Fibroblast of skin of abdomen (primary cell): ENCODE measurements around the gene ING3.
"Not testable (repeated sequence)": the region's sequence is repeated elsewhere in the genome, so short reads cannot be mapped to it uniquely, and the experiment has no call there.

Experiments used
- DNase-seq: peaks from one replicate; pipeline ENCODE4 v3.0.0-alpha.2; 2013

Gene ING3

DNA sequence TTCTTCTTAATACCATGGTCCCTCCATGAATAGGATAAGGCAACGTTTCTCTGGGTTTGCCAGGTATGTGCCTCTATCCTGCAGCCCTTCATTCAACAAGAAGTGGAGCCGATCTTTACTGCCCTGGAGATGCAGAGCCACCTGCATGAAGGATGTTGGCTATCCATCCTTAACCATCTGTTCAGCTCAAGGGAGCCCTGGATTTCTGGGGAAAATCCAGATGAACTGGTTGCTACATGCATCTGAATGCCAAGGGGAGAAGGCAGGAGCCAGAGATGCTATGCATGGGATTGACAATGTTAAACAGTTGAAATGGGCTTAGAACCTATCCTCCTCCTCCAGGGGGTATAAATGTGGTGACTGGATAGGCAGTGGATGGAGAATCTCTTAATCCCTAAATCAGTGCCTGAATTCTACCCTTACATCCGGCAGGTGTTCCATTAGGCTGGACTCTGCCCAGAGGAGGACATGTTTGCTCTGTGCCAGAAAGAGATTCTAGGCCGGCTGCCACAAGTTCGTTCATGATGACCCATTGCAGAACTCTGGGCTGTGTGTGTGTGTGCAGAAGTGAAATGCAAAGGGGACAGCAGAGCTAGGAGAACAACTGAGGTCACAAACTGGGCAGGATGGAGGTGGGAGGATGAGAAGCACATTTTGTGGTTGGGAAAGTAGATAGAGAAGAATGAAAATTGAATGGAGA is 53.6 kb downstream of the ING3 start:
- DNase-seq: no peak

DNA sequence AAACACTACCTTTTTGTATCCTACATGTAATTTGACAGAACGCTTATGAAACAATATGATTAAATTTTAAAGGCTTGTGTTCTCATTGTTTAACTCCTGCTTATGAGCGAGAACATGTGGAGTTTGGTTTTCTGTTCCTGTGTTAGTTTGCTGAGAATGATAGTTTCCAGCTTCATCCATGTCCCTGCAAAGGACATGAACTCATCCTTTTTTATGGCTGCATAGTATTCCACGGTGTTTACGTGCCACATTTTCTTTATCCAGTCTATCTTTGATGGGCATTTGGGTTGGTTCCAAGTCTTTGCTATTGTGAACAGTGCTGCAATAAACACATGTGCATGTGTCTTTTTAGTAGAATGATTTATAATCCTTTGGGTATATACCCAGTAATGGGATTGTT is 54.5 kb downstream of the ING3 start:
- DNase-seq: not testable (repeated sequence)

DNA sequence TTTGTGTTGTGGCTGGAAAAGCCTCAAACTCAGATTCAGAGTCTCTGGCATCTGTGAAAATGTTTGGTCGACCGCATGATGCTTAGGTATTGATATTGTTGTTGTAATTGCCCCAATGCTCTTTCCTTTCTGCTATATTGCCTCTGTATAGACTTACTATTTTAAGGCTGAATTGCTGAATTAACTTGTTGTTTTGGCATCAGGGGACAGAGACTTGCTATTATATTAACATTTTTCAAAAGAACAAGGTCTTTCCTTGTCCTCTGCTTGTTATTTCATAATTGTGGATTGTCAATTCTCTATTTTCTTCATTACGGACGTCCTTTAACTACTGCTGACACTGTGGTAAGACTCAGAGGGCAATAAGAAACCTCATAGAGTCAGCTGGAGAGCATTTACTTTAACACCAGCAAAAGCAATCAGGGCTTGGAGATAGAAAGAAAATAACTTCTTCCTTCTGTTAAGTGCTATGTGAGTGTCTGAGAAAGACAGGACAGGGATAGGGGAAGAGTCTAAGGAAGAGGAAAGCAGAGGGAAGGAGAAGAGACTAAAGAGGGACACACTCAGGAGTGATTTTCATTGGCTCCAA is 55.5 kb downstream of the ING3 start:
- DNase-seq: no peak

DNA sequence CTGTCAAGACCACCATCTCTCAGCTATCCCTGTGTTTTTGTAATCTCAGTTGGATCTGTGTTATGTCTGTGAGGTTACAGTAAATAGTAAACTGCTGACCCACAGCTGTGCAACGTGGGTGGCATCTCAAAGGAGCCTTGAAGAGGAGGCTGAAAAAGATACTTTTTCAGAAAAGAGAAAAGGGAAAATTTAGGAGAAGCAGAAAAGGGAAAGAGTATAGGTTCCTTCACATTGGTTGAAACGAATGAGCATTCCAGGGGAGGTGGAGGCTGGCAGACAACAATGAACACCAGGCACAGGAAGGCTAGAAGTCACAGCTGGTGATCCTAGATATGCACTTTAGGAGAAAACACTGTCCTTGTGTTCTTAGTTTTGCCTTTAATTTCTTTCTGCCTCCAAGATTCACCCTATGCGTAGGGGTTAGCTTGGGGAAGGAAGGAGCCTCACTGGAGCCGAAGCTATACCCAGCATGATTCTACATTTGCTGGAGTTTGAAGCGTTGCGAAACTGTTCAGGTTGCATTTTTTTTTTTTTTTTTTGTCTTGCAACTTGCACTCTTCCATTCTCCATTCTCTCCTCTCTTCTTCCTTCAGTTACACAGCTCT is 56.2 kb downstream of the ING3 start:
- no peak for DNase-seq

DNA sequence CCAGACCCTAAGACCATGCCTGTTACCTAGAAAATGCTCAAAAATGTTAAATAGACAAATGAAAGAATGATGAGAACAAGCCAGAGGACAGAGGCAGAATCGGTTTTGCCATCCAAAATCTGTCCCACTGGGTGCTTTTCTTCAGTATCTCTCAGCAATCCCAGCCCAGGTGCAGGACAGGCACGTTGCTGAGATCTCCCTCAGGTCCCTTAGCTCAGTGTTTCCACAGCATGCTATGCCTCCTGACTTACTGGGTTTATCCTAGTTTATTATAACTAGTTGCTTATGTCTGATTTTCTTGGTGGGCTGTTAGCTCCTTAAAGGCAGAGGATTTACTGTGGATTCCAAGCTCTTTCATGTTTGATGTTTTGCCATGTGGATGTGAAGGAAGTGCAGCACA is 58.2 kb downstream of the ING3 start:
- no peak for DNase-seq

DNA sequence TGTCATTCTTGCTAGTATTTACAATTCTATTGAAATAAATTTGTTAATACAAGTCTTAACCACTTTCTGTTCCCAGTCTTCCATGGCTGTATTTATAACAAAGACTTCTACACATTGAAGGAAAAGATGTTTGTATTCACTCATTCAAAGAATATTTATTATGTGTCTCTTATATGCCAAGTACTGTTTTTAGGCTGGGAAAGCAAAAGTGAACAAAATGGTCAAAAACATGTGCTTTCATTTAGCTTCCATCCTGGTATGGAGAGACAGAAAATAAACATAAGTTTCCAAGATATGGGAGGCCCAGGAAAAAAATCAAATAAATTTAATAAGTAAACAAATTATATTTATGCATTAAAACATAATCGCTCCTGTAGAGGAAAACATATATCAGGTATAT is 60.8 kb downstream of the ING3 start:
- DNase-seq: no peak

DNA sequence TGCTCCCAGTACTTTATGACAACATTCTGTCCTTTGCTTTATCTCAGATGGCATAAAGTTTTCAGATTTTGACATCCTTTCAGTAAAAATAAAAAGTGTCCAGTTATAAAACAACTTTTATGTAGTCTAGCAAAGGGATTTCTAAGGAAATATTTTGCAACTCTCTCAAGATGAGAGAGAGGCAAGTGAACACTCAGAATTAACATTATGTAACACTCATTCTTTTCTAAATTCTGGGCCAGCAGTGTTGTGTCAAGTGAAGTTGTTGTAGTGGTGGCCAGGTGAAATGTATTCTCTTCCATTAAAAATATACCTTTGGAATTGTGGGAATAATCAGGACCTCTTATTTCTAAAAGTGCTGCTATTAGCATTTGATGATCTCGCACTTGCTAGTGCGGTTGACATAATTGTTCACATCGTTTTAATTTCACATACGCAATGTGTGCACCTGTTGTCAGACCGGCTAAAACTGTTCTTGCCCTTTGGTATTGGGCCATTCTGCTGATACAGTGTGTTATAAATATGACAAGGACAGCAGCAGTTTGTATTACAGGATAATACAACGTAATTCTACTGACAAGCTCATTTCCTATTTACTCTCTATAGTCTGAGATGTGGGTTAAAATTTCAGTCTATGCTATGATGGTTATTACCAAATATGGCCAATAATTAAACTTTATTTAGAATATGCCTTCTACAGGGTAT is 61.7 kb downstream of the ING3 start:
- DNase-seq: no peak

DNA sequence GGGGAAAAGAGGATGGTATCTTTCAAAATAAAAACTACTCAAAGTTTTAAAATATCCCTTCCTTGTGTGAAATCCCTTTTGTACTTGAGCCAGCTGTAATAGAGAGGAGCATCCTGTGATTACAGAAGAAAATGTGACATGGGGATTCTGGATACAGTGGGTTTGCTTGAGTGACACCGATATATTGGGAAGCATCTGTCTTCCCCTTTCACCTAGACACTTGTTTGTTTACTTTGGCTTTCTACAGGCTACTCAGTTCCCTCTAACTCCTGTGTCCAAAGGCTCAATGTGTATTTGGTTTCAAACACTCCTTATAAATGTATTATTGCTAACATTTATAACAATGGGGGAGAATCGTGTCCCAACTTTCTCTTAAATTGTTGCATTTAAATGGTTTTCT is 62.3 kb downstream of the ING3 start:
- DNase-seq: no peak

DNA sequence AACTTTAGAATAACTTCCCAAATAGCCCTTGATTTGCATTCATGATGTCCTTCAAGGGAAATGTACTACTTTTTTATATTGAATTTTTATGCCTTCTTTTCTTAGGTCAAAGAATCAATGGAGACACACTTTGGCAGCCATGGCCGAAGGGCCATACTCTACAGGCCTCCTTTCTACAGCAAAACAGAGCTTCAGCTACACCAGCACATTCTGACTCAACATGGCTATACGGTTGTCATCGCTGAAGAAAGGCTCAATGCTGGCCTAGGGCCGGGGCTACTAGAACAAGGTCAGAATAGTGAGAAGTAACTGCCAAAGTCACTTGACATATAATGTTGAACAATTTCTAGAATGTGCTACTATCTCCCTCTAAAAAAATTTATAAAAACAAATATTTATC is 65.0 kb downstream of the ING3 start:
- DNase-seq: no peak

DNA sequence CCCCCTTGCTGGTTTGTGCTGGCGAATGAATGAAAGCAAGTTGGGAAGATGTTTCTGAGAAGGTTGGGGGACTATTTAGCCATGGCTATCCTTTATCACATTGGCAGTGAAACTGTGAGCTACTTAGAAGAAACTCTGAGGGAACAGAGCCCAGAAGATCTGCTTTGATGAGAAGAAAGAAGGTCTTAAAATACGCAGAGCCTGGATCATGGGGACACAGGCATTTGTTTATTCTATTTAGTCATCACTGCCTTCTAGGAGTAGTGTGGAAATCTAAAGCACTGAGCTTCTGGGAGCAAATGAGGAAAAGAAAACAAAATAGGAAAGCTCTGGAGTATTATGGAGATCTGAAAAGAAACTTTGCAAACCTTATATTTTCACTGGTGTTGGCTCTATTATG is 66.4 kb downstream of the ING3 start:
- no peak for DNase-seq

DNA sequence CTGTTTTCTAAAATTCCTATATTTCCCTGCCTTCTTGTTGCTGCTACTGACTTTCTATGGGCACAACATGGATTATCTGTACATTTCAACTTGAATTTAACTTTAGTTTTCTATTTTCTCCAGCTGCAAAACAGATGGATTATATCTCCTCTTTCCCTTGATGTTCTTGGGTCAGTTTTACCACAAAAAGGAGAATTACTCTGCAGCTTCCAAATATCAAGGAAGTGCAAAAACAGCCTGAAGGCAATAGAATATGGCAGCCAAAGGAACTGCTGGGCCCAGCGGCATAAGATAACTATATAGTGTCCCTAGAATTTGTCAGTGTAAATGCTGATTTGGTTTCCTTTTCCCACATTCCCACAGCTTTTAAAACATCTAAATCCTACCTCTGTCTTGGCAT is 67.0 kb downstream of the ING3 start:
- DNase-seq: no peak

DNA sequence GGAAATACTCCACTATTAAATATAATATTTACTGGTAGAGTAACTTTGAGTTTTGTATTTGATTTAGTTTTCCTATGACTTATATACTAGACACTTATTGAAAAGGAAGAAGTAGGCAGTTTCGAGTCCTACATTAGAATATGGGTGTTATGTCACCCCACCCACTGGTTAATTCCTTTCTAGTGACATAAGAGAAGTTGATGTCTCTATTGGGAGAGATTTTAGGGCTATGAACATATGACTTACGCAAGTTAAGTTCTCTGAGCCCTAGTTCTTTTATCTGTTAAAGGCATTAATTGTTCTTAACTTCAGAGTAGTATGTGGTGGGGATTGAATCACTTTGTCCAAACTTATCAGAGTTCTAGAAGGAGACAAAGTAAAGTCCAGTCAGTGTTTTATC is 68.4 kb downstream of the ING3 start:
- peak; percentile 73 for DNase-seq

DNA sequence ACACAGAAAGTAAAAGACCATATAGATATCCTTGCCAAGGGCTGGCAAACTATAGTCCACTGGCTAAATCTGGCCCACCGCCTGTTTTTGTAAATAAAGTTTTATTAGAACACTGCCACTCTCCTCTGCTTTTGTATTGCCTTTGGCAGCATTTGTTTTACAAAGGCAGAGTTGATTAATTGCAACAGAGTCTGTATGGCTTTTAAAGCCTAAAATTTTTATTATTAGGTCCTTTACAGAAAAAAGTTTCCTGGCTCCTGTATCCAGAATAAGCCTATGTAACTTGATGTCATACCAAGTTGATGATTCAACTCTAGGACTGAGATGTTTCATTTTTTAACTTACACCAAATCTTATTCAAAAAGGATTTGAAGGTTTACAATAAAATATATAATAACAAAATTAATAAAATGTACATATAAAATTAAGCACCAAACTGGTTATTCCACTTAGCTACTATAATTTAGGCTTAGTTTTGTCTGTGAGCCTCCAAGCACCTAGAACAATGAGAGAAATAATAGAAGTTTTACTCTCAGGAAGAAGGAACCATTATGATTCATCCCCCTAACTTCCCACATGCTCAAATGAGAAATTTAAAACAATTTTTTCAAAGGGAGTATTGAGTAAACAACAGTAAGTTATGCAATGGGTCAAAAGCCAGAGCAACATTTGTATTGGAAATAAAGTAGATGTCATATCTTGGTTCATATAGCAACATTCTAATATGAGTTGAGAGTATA is 69.8 kb downstream of the ING3 start:
- DNase-seq: peak; percentile 54

DNA sequence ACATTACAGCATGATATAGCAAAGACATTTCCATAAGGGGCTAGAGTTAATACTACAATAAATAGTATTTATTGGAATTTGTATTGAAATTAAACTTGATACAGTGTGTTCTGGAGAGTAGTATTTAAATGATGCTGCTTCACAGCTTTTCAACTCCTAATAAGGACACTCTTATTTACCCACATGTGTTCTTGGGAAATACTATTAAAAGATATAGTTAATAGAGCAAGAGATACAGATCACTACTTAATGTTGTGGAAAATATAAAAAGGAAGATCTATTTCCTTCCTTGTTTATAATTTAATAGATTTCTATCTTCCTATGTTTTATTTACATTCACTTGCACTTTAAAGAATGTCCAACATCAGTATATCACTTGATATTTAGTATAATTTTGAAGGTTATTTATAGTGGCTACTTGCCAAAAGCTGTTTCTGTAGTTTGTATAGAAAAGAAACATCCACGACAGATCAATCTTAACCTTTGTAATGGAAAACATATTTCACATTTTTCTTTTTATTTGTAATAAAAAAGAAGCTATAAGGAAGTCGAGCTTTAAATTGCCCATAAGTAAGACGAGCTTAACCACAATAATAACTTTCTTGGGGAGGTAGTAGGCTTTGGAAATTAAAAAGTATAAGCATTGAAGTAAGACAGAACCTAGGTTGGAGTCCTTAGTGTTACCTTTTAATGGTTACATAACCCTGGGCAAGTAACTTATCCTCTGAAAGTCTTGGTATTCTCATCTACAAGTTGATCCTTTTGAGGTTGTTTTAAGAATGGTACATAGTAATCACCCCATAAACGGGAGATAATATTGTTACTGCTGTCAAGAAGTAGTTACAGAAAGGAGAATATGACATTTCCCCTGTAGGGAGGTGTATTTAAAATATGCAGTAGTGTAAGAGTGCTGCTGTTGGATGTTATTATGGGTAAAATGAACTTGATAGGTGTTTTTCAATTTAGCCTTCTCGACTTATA is 70.7 kb downstream of the ING3 start:
- no peak for DNase-seq

DNA sequence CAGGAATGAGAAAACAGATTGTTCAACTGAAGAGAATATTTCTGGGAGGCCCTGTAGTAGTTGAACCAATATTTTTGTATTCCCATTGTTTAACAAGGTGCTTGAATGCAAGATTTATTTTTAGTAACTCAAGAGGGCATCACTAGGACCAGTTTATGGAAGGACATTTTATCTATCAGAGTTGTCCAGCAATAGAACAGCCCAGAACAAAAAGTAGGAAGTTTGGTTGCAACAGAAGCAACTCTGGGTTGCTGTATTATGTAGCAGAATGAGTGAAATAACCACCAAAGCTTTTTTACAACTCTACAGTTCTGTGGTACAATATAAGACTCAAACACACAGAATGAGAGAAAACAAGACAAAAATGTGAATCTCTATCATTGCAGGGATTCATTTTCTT is 72.6 kb downstream of the ING3 start:
- no peak for DNase-seq

DNA sequence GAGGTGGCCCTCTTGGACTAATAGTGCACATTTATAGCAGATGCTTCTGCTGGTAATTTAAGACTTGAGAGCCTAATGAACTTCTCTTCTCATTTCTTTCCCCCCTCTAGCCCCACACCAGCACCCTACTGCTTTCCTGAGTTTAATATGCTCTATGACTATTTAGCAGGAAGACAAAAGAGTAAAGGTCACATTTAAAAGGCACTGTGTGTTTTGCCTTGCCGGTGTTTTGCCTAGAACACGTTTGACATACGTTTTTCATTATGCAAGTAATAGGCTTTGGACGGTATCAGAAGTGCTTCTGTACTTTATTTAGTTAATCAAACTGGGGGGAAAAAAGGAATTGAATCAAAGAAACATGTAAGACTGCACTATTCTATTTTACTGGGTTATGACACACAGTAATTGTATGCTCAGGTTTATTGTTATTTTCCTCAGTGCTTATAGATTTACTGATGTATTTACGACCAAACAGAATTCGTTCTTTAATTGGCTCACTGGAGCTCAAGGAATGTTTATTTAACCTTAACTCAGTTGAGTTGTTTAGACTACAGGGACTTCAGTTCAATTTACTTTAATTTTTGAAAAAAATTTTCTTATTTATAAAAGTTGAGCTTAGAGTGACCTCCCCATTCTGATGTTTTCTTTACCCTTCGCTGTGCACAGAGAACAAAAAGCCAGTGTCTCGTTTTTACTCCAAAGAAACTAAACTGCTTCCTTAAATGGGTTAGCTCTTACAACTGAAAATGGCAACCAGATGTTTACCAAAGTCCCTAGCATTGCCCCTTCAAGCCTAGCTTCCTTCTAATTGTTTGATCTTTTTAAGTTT is 73.3 kb downstream of the ING3 start:
- DNase-seq: no peak

DNA sequence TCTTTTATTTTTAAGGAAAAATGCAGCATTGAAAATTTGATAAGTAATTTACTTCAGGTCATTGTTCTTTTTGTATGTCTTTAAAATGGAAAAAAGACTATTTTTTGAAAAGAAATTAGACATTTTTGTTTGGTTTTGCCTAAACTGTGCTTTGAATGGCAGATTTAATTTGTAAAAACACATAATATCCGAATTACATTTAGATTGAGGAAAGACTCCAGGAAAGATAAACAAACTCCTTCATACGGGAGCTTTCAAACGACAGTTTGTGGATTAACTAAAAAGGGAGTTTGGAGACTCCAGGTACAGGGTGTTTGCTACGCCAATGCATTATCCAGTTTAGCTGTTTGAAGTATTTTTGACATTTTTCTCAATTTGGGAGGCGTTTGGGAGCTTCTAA is 74.0 kb downstream of the ING3 start:
- DNase-seq: no peak

DNA sequence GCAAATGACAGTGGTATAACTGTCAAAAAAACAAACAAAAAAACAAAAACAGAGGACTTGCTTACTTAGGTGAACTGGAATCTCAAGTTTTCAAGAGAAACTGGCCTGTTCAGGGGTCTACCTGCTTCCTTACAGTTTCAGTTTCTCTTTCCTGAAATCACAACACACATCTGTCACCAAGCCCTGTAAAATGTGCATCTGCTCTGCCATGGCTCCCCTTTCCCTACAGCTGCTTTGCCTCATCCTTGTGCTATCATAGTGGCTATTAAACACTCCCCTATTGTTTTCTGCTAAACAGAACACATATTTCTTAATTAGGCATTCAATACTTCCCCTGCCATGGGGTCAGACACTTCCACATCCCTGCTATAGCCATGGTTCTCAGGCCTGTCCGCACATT is 75.6 kb downstream of the ING3 start:
- no peak for DNase-seq

DNA sequence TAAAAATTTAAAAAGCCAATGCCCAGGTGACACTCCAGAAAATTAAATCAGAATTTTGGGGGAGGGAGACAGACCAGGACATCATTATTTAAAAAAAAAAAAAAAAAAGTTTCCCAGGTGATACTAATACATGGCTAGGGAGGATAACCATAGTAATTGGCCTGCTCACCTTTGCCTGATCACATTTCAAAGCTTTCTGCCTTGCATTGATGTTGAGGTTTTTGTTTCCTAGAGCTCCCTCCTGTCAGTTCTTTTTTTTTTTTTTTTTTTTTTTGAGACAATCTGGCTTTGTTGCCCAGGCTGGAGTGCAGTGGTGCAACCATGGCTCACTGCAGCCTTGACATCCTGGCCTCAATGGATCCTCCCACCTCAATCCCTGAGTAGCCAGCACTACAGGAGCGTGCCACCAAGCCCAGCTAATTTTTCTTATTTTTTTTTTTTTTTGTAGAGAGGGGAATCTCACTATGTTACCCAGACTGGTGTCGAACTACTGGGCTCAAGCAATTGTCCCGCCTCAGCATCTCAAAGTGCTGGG is 76.1 kb downstream of the ING3 start:
- DNase-seq: no peak
